HG02973 (cell line): ENCODE results near the gene C1QTNF3.
"Not testable (repeated sequence)": the region's sequence is repeated elsewhere in the genome, so short reads cannot be mapped to it uniquely, and the experiment has no call there.

Experiments used
- ATAC-seq: cut with Tn5 transposase; IDR thresholded peaks from one replicate; pipeline ENCODE4 v1.9.1; 2021; ENCODE audit warnings: moderate library complexity; ENCODE audit not compliant: unreplicated experiment

Gene C1QTNF3

DNA sequence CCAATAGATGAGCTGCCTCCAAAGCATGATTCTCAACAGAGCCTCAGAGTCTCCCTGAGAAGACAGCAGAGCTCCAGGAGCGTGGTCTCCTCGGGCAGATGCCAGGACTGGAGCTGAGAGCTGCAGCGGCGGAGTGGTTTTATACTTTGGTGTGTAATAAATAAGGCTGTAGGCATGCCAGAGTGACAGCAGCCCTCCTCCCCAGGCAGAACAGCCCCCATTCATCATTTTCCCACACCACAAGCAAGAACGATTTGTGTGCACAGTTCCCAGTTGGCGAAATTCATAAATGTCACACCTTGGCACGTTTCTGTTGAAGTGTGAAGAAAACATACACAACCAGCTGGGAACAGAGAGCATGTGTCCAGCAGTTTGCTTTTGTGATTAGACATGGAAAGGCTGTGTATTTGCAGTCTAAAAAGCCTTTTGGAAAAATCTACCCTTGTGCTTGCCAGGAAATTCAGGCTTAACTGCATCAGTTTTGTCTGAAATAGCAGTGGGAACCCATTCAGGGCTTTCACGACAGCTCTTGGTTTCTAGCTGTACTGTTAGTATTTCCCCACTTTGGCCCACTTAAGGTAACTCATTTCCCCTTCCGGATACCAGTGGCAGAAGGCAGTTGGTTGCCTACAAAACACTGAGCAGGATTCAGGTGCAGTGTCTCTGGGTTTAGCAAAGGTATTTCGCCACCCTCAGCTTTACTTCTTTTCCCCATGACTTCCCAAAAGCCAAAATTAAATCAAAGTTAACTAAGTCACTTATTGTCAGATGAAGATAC lies at the start of gene C1QTNF3:
Gene C1QTNF3 (minus strand): TSS at position 115 of the 778 bp plus-strand sequence. CDS start 88 bp downstream, at position 27.
- ATAC-seq = no peak

GRCh38 chr5:34091039-34091438 lies 48.0 kb upstream of the C1QTNF3 start:
- ATAC-seq = not testable (repeated sequence)

GRCh38 chr5:34089802-34090201 lies 46.8 kb upstream of the C1QTNF3 start:
- ATAC-seq = not testable (repeated sequence)

GRCh38 chr5:34087728-34088127 lies 44.7 kb upstream of the C1QTNF3 start:
- not testable (repeated sequence) for ATAC-seq

DNA sequence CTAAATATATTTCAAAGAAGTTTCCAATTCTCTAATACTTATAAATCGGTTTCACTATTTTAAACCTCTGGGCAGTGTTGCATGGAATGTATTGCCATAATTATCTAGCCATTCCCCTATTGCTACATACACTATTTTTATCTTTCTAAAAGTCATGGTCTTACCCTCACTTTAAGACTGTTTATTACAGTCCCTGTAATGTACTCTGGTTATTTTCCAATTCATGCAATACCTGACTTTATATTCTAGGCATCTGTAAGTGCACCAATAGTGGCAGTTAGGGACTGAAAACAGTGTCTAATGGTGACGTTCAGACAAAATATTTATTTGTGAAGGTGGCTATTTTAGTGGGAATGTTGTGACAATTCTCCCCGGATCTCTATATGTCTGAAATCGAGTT lies 40.9 kb upstream of the C1QTNF3 start:
- ATAC-seq = not testable (repeated sequence)

GRCh38 chr5:34079505-34079904 lies 36.5 kb upstream of the C1QTNF3 start:
- not testable (repeated sequence) for ATAC-seq

DNA sequence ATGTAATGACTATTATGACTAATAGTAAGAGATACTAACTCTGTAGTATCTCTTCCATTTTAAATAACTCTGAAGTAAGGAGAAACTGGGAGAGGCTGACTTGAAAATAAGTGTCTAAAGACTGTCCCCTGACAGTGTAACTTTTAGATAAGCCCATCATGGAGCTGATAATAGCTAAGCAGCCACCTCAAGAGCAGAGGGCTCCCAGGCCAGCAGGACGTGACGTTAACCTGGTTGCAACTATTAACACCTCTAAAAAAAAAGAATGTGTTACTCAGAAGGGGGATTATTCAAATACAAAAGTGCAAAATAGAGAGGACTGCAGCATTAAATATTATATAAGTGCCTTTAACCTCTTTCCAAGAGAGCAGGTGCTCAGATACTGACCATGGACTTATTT lies 34.6 kb upstream of the C1QTNF3 start:
- ATAC-seq = not testable (repeated sequence)

DNA sequence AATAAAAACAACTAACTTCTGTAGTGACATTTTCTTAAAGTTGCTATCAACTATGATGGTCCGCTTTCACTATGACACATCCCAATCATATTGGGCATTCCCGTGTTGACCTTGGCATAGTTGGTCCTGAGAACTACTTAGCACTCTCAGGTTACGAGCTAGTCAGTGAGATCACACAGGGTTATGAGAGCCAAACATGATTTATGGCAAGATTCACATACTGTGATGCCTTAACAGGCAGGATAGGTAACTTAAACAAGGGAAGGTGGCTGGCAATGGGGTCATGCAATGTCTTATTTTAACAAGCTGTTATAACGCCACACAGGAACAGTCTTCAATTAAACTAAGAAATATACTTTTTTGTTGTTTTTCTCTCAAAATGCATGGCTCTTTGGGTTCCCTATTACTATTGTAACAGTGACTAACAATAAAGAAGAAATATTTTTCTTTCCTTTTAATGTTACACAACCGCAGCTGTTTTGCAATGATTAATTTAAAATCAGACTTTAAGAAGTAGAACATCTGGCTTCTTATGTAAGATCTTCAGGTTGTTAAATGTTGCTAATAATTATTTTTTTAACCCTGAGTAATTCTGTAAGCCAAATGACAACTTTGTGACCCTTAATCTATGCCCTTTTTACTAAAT lies 33.8 kb upstream of the C1QTNF3 start:
- ATAC-seq = not testable (repeated sequence)

DNA sequence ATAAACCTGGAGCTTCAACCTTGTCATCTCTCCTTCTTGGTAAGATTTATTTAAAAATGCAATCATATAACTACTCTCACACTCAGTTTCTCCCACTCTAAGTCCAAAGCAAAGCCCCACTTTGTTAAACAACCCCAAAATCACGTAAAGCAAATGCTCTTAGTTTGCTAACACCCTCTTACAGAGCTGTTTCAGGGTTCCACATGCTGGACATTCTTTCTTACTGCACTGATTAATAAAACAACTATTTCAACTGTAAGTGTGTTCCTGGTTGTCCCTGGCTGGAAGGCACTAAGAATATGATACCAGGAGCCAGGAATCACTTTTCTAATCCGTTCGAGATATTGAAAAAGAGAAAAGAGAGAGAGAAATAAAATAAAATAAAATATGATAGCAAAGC lies 31.5 kb upstream of the C1QTNF3 start:
- not testable (repeated sequence) for ATAC-seq

DNA sequence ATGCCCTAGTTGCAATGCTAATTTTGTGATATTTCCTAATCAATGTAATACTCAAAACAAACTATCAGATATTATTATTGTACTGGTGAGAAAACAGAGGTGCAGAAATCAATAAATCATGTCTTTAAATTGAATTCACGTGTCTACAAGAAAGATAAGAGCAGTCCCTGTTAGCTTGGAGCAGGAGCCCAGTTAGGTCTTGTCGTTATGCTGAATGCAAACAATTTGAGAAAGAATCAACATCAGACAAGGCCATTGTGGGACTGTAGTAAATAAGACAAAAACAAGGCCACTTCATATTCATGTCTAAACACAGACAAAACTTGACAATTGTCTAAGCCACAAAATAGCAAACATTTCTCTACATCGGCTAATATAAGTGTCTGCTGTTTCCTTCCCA lies 31.1 kb upstream of the C1QTNF3 start:
- not testable (repeated sequence) for ATAC-seq

DNA sequence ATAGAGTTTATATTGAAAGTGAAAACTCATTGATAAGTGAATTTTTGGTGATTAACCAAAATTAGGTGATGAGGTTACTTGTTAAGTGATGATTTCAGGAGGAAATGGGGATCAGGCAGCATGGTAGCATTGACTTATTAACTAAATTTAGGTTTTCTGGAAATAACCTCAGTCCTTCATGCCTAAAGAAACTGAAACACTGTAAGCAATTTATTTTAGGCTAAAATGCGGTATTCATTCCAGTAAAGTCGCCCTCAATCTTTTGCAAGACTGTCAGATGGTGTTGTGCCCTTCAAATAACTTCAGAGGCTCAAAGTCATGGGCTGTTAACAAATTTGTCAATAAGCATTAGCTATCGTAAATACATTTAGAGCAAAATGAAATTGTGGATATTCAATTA lies 27.6 kb upstream of the C1QTNF3 start:
- ATAC-seq = not testable (repeated sequence)

- ATAC-seq = no peak
Measured at GRCh38 chr5:34064656-34065055, 21.6 kb upstream of the C1QTNF3 start.

DNA sequence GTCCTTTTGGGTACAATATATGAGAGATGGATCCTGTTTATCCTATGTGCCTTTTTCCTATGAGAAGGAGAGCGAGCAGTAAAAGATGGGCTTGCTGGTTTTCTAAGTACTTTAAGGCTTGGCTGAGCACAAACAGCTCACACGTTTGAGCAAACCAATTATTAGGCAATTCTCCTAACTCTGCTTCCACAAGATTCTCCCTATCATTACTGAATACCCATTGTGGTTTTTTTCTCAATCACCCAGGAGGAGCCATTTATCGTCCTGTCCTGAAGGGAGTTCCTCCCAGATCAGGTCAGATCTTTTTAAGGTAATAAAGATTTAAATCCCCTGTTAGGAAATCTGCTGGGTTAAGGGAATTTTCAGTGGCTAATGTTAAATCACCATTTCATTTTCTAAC lies 19.4 kb upstream of the C1QTNF3 start:
- no peak for ATAC-seq

DNA sequence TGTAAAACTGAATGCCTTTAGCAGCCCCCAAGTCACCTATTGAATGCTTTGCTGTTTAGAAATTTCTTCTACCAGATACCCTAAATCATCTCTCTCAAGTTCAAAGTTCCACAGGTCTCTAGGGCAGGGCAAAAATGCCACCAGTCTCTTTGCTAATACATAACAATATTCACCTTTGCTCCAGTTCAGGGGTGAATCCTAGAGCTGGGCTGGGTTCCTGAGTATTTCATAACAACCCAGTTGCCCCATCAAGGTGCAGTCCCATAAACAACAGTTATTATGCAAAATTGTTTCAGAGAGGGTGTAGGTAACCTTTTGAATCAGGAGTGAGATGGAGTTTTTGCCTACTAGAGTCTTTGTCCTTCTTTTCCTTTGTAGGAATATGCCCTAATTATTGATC lies 19.0 kb upstream of the C1QTNF3 start:
- ATAC-seq = no peak

DNA sequence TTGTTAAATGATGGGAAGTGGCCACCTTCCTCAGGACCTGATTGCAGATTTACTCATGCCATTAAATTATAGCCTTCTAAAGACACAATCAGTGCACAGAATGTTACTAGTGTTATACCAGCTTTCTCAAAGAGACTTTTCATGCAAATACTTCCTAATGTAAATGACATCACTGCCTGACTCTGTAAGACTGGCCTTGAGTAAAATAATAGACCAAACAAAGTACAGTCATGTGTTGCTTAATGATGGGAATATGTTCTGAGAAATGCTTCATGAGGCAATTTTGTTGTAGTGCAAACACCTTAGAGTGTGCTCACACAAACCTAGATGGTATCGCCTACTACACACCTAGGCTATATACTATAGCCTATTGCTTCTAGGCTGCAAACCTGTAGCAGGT lies 17.0 kb upstream of the C1QTNF3 start:
- ATAC-seq = no peak

DNA sequence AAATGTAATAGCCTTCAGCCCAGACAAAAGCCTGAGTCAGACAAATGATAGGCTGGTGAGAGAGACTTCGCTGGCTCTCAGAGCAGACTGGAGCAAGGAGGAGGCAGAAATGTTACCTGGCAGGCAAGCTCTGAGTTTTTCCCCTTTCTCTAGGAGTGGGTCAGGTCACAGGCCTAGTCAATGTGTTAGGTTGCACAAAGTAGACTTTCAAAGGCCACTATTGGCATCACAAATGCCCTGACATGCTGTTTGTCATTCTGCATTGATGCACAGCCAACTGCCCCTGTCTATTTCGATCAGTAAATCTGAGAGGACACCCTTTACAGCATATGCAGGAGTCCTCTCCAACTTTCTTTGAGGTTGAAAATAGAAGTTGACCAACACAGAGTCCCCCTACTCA lies 15.5 kb upstream of the C1QTNF3 start:
- no peak for ATAC-seq

GRCh38 chr5:34057569-34057968 lies 14.6 kb upstream of the C1QTNF3 start:
- no peak for ATAC-seq

DNA sequence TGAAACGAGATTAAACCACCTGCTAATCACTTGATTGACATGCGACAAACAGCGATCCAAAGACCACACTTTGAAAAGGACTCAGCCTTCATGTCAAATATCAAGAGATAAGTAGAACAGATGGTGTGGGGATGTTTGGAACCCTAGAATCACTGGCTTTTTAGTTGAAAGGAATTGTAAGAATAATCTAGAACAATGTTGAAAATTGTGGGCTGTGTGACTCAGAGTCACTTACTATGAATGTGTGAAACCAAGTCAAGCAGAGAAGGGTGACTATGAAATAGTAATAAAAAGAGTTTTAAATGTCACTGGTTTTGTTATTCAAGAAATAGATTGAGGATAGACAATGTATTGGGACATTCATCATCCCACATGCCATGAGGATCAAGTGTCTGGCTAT lies 14.1 kb upstream of the C1QTNF3 start:
- no peak for ATAC-seq

DNA sequence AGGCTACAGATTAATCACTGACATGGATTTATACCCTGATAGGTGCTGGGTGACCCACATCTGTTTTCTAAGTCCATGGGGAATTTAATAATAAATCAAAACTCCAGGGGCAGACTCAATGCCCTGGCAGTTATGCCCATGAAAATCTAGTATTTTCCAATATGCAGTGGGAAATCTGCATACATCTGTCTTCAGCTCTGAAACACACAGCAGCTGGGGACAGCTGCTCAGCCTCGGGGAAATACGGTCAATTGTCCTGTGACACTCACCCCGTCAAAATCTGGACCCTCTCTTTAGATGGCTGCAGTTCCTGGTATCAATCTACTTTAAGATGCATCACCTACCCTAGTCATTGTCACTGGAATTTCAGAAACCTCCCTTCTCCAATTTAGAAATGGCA lies 12.7 kb upstream of the C1QTNF3 start:
- no peak for ATAC-seq

DNA sequence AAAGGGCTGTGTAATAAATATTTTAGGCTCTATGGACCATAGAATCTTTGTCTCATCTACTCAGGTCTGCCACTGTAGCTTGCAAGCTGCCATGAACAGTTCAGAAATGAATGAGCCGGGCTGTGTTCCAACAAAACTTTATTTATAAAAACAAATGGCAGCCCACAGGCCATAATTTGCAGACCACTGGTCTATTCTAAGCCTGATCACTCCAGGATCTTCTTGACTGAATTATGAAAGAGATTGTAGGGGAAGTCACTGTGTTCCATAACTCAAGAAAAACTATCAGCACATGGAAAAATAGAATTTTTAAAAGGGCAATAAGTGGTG lies 11.4 kb upstream of the C1QTNF3 start:
- ATAC-seq = no peak

- ATAC-seq = no peak
Measured at GRCh38 chr5:34053571-34054399, 10.8 kb upstream of the C1QTNF3 start.

GRCh38 chr5:34053133-34053532 lies 10.1 kb upstream of the C1QTNF3 start:
- no peak for ATAC-seq
